Panc1 (cell line): ENCODE data around the gene SCYL1.
A peak's percentile ranks its signal among the peaks of the same experiment; 100 is the strongest.

Experiments
- POLR2AphosphoS5 ChIP-seq: IDR thresholded peaks from 2 replicates; pipeline ENCODE4 v1.6.1; 2012; ENCODE audit warnings: mild to moderate bottlenecking, low read depth, low read length, moderate library complexity
- TCF7L2 ChIP-seq: IDR thresholded peaks from 2 replicates; pipeline ENCODE4 v1.6.1; 2011; ENCODE audit warnings: mild to moderate bottlenecking, low read depth, low read length, inconsistent platforms
- TF ChIP-seq, protein P1 (sequence below): fragments of 450-650 bp; IDR thresholded peaks from 2 replicates; pipeline ENCODE4 v1.5.1; 2017; ENCODE audit warnings: mild to moderate bottlenecking

DNA sequence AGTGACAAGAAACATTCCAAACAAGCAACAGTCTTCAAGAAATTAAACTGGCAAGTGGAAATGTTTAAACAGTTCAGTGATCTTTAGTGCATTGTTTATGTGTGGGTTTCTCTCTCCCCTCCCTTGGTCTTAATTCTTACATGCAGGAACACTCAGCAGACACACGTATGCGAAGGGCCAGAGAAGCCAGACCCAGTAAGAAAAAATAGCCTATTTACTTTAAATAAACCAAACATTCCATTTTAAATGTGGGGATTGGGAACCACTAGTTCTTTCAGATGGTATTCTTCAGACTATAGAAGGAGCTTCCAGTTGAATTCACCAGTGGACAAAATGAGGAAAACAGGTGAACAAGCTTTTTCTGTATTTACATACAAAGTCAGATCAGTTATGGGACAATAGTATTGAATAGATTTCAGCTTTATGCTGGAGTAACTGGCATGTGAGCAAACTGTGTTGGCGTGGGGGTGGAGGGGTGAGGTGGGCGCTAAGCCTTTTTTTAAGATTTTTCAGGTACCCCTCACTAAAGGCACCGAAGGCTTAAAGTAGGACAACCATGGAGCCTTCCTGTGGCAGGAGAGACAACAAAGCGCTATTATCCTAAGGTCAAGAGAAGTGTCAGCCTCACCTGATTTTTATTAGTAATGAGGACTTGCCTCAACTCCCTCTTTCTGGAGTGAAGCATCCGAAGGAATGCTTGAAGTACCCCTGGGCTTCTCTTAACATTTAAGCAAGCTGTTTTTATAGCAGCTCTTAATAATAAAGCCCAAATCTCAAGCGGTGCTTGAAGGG is 20.0 kb upstream of the SCYL1 start:
- TF ChIP-seq TCF7L2 (no peak), POLR2AphosphoS5 (peak; percentile 79)
- TF ChIP-seq, protein P1, sequence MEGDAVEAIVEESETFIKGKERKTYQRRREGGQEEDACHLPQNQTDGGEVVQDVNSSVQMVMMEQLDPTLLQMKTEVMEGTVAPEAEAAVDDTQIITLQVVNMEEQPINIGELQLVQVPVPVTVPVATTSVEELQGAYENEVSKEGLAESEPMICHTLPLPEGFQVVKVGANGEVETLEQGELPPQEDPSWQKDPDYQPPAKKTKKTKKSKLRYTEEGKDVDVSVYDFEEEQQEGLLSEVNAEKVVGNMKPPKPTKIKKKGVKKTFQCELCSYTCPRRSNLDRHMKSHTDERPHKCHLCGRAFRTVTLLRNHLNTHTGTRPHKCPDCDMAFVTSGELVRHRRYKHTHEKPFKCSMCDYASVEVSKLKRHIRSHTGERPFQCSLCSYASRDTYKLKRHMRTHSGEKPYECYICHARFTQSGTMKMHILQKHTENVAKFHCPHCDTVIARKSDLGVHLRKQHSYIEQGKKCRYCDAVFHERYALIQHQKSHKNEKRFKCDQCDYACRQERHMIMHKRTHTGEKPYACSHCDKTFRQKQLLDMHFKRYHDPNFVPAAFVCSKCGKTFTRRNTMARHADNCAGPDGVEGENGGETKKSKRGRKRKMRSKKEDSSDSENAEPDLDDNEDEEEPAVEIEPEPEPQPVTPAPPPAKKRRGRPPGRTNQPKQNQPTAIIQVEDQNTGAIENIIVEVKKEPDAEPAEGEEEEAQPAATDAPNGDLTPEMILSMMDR: no peak
